22Rv1 (cell line): Measurements from ENCODE around the gene TTF2.

Experiments used
- CTCF ChIP-seq: fragments of 450-650 bp; IDR thresholded peaks from 2 replicates; pipeline ENCODE4 v1.5.1; 2017; ENCODE audit warnings: mild to moderate bottlenecking
- ZFX ChIP-seq: fragments of 450-650 bp; IDR thresholded peaks from 2 replicates; pipeline ENCODE4 v1.6.1; 2017; ENCODE audit warnings: antibody characterized with exemption, borderline replicate concordance

- TF ChIP-seq CTCF (no peak), ZFX (no peak)
Measured at GRCh38 chr1:117138561-117138960, 78.4 kb downstream of the TTF2 start.
